ENCODE results near the gene DNAJC3. TPM values are rescaled to one million over a fixed set of nuclear protein-coding genes. Genes with fewer than 3 reads are reported as not detected.

Gene DNAJC3
- total and polyA plus RNA-seq, 2 experiments from 2014 or later, result 19.5 to 27.5 TPM

DNA sequence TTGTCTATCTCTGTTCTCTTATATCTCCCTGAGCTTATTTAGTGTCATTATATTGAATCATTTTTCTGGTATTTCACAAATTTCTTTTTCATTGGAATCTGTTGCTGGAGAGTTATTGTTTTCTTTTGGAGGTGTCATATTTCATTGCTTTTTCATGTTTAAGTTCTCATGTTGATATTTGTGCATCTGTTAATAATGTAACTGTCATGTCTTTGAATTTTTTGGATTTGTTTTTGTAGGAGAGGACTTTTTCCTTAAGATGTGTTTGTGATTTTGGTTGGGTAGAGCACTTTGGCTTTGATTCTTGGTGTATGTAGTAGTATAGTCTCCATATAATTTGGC lies 64.0 kb downstream of the DNAJC3 start (continued):
- TF ChIP-seq JUNB (IDR thresholded peaks at IDR 0.05; ENCODE audit: unreplicated experiment) (no peak), ZNF114 (CRISPR knock-in tag; IDR thresholded peaks at IDR 0.05) (no peak), EZH2phosphoT487 (IDR thresholded peaks at IDR 0.05; ENCODE audit: unreplicated experiment) (no peak)
- TF ChIP-seq, protein P1, sequence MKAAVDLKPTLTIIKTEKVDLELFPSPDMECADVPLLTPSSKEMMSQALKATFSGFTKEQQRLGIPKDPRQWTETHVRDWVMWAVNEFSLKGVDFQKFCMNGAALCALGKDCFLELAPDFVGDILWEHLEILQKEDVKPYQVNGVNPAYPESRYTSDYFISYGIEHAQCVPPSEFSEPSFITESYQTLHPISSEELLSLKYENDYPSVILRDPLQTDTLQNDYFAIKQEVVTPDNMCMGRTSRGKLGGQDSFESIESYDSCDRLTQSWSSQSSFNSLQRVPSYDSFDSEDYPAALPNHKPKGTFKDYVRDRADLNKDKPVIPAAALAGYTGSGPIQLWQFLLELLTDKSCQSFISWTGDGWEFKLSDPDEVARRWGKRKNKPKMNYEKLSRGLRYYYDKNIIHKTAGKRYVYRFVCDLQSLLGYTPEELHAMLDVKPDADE (IDR thresholded peaks at IDR 0.05), result no peak

DNA sequence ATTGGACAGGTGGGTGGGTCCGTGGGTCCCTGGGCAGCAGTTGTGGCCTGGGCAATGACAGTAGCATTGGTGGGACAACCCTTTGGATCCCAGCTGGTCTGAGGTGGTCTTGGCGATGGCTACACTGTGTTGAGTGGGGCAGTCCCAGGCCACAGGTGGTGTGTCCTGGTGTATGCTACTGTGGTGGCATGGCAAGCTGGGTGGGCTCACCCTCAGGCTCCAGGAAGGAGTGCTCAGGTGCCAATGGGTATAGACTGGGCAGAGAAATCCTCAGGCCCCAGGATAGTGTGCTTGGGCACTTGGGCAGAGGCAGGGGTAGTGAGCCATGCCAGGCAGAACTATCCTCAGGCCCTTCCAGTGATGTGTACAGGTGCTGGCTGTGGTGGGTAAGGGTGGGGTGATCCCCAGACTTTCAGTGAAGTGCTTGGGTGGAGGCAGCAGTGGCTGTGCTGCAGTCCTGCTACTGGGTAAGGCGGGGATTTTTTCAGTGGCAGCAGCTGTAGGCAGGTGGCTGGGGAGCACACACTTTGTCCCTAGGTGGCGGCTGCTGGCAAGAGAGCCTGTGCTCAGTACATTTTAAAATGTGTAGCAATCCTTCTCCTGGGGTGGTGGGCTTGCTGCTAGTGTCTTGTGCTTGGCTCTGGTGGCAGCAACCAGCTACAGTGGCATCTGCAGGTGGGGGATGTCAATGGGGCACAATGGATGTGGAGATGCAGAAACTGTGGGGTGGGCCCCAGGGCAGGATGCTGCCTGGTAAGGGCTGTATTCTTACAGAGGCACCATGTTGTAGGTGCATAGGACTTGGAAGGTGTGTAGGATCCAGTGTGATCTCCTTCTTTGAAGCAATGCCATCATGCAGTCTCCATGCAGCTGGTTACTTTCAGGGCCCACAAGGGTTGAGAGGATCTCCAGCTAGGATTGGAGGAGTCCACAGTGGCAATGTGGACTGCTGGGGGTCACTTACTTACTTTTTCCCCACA lies 64.9 kb downstream of the DNAJC3 start:
- H2AFZ ChIP-seq, result no peak overlapping the region
- H3K4me1 Mint-ChIP-seq, result peaks cover 22% of the 10 kb centered on the region
- H3K9me2 ChIP-seq (ENCODE audit: insufficient read depth), result no peaks in the 10 kb centered on the region
- no peaks in the 10 kb centered on the region for H3K36me3 ChIP-seq (ENCODE audit: insufficient read depth)
- H3K4me2 ChIP-seq, result no peak overlapping the region
- peaks cover 15% of the 10 kb centered on the region for H3K36me3 Mint-ChIP-seq (ENCODE audit: low read depth)
- H4K20me1 ChIP-seq (replicated peaks; ENCODE audit: insufficient read depth), result 0 out of 2 replicates have a peak, but pooled peaks cover 4% of the 10 kb centered on the region
- H3K27me3 Mint-ChIP-seq (ENCODE audit: insufficient read depth, low read depth, poor library complexity), result no peaks in the 10 kb centered on the region
- H3K4me3 Mint-ChIP-seq, result no peak overlapping the region
- H3K4me3 ChIP-seq, result no peak overlapping the region
- H3K27ac ChIP-seq (ENCODE audit: low read depth), result no peak overlapping the region
- H3F3A ChIP-seq (replicated peaks; ENCODE audit: low read depth), result no peaks in the 10 kb centered on the region
- DNase-seq (ENCODE audit: low spot score) (no peak), ATAC-seq (no peak)
- peaks cover 42% of the 10 kb centered on the region for H3K79me2 ChIP-seq (replicated peaks; ENCODE audit: insufficient read depth)
- H3K27me3 ChIP-seq (ENCODE audit: insufficient read depth), result no peaks in the 10 kb centered on the region
- peaks cover 10% of the 10 kb centered on the region; the same call in 2 of the 3 replicates for H3K9me3 Mint-ChIP-seq
- no peak for TF ChIP-seq EZH2phosphoT487 (IDR thresholded peaks at IDR 0.05; ENCODE audit: unreplicated experiment)
- no peak for TF ChIP-seq NANOG (IDR thresholded peaks at IDR 0.05; ENCODE audit: borderline replicate concordance)
- no peak for TF ChIP-seq EZH2 (IDR thresholded peaks at IDR 0.05; ENCODE audit: low read depth, unreplicated experiment)
- no peak for TF ChIP-seq STAT1 (IDR thresholded peaks at IDR 0.05; ENCODE audit: unreplicated experiment)
- TF ChIP-seq, protein P2, sequence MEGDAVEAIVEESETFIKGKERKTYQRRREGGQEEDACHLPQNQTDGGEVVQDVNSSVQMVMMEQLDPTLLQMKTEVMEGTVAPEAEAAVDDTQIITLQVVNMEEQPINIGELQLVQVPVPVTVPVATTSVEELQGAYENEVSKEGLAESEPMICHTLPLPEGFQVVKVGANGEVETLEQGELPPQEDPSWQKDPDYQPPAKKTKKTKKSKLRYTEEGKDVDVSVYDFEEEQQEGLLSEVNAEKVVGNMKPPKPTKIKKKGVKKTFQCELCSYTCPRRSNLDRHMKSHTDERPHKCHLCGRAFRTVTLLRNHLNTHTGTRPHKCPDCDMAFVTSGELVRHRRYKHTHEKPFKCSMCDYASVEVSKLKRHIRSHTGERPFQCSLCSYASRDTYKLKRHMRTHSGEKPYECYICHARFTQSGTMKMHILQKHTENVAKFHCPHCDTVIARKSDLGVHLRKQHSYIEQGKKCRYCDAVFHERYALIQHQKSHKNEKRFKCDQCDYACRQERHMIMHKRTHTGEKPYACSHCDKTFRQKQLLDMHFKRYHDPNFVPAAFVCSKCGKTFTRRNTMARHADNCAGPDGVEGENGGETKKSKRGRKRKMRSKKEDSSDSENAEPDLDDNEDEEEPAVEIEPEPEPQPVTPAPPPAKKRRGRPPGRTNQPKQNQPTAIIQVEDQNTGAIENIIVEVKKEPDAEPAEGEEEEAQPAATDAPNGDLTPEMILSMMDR (conservative IDR thresholded peaks at IDR 0.05; ENCODE audit: low read depth in 2 of 2), result no peak
- TF ChIP-seq, protein P3, sequence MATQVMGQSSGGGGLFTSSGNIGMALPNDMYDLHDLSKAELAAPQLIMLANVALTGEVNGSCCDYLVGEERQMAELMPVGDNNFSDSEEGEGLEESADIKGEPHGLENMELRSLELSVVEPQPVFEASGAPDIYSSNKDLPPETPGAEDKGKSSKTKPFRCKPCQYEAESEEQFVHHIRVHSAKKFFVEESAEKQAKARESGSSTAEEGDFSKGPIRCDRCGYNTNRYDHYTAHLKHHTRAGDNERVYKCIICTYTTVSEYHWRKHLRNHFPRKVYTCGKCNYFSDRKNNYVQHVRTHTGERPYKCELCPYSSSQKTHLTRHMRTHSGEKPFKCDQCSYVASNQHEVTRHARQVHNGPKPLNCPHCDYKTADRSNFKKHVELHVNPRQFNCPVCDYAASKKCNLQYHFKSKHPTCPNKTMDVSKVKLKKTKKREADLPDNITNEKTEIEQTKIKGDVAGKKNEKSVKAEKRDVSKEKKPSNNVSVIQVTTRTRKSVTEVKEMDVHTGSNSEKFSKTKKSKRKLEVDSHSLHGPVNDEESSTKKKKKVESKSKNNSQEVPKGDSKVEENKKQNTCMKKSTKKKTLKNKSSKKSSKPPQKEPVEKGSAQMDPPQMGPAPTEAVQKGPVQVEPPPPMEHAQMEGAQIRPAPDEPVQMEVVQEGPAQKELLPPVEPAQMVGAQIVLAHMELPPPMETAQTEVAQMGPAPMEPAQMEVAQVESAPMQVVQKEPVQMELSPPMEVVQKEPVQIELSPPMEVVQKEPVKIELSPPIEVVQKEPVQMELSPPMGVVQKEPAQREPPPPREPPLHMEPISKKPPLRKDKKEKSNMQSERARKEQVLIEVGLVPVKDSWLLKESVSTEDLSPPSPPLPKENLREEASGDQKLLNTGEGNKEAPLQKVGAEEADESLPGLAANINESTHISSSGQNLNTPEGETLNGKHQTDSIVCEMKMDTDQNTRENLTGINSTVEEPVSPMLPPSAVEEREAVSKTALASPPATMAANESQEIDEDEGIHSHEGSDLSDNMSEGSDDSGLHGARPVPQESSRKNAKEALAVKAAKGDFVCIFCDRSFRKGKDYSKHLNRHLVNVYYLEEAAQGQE (IDR thresholded peaks at IDR 0.05; ENCODE audit: unreplicated experiment), result no peak
- TF ChIP-seq ZNF331 (CRISPR knock-in tag; IDR thresholded peaks at IDR 0.05; ENCODE audit: low read depth), result no peak
- TF ChIP-seq, protein P4, sequence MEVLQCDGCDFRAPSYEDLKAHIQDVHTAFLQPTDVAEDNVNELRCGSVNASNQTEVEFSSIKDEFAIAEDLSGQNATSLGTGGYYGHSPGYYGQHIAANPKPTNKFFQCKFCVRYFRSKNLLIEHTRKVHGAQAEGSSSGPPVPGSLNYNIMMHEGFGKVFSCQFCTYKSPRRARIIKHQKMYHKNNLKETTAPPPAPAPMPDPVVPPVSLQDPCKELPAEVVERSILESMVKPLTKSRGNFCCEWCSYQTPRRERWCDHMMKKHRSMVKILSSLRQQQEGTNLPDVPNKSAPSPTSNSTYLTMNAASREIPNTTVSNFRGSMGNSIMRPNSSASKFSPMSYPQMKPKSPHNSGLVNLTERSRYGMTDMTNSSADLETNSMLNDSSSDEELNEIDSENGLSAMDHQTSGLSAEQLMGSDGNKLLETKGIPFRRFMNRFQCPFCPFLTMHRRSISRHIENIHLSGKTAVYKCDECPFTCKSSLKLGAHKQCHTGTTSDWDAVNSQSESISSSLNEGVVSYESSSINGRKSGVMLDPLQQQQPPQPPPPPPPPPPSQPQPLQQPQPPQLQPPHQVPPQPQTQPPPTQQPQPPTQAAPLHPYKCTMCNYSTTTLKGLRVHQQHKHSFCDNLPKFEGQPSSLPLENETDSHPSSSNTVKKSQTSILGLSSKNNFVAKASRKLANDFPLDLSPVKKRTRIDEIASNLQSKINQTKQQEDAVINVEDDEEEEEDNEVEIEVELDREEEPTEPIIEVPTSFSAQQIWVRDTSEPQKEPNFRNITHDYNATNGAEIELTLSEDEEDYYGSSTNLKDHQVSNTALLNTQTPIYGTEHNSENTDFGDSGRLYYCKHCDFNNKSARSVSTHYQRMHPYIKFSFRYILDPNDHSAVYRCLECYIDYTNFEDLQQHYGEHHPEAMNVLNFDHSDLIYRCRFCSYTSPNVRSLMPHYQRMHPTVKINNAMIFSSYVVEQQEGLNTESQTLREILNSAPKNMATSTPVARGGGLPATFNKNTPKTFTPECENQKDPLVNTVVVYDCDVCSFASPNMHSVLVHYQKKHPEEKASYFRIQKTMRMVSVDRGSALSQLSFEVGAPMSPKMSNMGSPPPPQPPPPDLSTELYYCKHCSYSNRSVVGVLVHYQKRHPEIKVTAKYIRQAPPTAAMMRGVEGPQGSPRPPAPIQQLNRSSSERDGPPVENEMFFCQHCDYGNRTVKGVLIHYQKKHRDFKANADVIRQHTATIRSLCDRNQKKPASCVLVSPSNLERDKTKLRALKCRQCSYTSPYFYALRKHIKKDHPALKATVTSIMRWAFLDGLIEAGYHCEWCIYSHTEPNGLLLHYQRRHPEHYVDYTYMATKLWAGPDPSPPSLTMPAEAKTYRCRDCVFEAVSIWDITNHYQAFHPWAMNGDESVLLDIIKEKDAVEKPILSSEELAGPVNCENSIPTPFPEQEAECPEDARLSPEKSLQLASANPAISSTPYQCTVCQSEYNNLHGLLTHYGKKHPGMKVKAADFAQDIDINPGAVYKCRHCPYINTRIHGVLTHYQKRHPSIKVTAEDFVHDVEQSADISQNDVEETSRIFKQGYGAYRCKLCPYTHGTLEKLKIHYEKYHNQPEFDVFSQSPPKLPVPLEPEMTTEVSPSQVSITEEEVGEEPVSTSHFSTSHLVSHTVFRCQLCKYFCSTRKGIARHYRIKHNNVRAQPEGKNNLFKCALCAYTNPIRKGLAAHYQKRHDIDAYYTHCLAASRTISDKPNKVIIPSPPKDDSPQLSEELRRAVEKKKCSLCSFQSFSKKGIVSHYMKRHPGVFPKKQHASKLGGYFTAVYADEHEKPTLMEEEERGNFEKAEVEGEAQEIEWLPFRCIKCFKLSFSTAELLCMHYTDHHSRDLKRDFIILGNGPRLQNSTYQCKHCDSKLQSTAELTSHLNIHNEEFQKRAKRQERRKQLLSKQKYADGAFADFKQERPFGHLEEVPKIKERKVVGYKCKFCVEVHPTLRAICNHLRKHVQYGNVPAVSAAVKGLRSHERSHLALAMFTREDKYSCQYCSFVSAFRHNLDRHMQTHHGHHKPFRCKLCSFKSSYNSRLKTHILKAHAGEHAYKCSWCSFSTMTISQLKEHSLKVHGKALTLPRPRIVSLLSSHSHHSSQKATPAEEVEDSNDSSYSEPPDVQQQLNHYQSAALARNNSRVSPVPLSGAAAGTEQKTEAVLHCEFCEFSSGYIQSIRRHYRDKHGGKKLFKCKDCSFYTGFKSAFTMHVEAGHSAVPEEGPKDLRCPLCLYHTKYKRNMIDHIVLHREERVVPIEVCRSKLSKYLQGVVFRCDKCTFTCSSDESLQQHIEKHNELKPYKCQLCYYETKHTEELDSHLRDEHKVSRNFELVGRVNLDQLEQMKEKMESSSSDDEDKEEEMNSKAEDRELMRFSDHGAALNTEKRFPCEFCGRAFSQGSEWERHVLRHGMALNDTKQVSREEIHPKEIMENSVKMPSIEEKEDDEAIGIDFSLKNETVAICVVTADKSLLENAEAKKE (CRISPR knock-in tag; IDR thresholded peaks at IDR 0.05), result no peak
- peaks cover 9% of the 10 kb centered on the region; the same call in 1 of the 2 replicates for H3K4me1 ChIP-seq (ENCODE audit: insufficient read depth)
- H3K27ac Mint-ChIP-seq, result no peak overlapping the region; the same call in 1 of the 2 replicates

Data from GM23338 (cell line).